Forelimb muscle (tissue), 1 donor: Measurements from ENCODE around the gene ANKRD33B. TPM values are rescaled to one million over a fixed set of nuclear protein-coding genes. Genes with fewer than 3 reads are reported as not detected.

Experiments used
- DNase-seq: peaks from one replicate; pipeline ENCODE4 v3.0.0-alpha.2; 2013; ENCODE audit warnings: low read depth
- polyA plus RNA-seq: library from polyadenylated mRNA; unstranded; fragments of 120-200 nt; gene quantifications from one replicate; pipeline ENCODE4 v1.2.1, GENCODE V29; 2013; ENCODE audit not compliant: insufficient read length

The ANKRD33B gene
- polyA plus RNA-seq, 1 donor = 1.8 TPM

DNA sequence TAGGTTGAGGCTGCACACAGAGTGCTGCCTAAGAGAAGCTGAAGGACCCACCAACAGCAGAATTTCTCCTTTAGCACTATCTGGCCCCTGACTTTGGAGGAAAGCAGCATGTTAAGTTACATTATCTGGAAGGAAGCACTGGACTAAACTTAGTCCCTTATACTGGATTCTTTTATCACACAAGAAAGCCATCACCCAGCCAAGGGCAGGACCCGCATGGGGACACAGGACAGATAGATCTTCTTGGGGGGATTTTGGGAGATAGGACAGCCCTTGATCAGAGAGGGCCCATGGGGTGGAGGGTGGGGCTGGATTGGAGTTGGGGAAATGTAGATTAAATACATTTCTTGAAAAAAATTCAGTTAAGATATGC lies 14.4 kb downstream of the ANKRD33B start:
- DNase-seq = no peak

DNA sequence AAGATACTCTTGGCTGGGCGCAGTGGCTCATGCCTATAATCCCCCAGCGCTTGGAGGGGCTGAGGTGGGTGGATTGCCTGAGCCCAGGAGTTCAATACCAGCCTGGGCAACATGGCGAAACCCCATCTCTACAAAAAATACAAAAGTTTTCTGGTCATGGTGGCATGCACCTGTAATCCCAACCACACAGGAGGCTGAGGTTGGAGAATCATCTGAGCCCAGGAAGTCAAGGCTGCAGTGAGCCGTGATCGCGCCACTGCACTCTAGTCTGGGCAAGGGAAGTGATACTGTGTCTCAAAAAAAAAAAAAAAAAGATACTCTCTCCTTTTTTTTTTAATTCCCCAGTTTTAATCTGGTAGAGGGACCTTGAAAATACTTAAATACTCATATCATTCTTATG lies 15.0 kb downstream of the ANKRD33B start:
- DNase-seq = no peak

DNA sequence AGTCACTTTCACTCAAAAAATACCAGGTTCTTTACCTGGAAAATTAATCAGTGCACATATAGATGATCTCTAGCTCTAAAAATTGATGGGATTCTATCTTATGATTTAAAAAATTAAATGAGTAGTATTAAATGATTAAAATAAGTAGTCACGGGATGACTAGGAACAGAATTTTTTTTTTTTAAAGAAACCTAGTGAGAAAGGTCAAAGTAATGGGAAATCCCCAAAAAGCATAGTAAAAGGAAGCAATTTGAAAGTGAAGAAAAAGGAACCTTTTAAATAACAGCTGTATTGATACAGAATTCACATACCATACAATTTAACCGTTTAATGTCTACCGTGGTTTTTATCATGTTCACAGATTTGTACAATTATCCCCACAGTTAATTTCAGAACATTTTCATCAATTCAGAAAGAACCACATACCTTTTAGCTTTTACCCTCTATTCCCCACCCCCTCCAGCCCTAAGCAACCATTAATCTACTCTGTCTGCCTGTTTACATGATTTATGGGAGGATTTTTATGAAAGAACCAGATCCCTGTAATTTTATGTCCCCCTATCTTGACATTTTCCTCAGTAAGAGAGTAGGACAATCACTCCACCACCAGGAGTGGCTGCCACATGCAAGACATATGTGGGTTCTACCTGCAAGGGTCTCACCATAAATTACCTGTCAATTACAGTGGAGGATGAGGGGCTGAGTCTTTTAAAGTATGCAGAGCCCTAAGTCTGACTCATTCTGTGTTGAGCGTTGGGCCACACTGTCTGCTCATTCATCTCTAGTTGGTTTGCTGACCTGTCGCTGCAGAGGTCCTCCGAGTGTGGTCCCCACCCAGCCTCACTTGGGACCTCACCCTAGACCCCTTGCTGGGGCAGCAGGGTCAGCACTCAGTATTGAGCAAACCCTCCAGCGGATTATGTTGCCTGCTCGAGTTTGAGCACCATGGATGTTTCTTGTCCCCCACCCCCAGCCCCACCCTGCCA lies 16.0 kb downstream of the ANKRD33B start:
- DNase-seq = no peak

DNA sequence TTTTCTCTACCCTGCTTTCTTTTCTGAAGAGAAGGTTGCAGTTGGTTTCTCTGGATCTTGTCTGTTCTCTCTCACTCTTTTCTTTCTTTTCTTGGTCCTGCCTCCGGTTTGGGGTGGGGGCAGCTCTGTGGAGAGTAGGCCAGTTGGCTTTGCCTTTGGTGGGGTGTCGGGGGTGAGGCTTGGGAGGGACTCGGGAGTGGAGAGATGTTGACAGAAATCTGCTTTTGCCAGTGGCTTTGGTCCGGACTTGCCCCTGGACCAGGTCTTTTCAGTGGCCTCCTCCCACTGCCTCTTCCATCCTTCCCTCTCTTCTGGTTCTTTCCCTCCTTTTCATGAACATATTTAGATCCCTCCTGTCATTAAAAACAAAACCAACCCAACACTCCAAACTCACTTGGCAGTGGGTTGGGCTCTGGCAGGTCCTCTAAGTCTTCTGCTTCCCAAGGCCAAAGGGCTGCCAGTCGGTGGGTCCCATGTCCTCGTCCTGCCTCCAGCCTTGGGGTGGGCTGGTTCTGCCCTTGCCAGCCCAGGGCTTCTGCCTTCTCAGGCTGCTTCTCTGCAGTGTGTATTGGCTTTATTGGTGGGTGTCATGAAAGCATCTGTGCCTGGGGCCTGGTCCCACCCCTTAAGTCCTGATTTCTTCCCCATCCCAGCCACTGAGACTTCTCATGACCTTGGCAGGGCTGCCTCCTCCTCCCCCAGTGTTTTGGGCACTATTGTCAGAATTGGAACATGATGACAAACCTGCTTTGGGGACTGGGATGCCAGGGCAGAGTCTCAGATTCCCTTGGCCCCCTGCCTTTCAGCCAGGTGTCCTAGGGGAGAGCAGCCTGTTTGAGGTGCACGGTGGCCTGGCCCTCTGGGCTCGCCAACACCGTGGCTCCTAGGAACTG lies 16.9 kb downstream of the ANKRD33B start:
- DNase-seq = no peak

DNA sequence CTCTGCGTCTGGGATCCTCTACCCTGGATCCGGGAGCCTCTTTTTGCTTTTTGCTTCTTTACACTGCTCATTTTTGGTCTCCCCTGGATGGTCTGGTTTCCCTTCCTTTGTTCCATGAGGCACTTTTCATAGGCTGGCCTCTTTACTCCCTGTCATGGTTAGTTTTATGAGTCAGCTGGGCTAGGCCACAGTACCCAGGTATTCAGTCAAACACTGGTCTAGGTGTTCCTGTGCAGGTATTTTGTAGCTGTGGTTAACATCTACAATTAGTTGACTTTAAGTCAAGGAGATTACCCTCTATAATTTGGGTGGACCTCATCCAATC lies 17.5 kb downstream of the ANKRD33B start:
- DNase-seq = no peak

DNA sequence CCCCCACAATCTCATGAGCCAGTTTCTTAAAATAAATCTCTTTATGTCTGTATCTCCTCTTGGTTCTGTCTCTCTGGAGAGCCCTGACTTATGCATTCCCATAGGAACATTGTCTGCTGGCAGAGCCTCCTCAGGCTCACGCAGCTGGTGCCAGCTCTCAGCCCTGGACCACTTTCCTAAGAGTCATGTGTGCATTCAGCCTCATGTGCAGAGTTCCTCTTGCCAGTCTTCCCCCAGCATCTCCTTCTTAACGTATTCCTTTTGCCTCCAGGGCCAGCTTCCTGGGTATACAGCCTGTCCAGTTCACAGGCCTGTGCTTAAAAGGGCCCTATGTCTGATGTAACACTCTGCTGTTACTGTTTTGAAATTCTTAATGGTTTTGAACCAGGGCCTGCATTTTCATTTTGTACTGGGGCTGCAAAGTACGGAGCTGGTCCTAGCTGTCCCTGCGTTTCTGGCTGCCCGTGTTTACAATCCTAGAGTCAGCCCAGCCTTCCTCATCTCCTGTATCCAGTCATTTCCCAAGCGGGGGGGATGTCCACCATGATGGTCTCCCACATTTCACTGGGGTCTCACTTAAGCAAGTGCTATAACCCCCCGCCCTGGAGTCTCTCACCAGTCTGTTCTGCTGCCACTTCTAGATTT lies 18.1 kb downstream of the ANKRD33B start:
- DNase-seq = no peak

DNA sequence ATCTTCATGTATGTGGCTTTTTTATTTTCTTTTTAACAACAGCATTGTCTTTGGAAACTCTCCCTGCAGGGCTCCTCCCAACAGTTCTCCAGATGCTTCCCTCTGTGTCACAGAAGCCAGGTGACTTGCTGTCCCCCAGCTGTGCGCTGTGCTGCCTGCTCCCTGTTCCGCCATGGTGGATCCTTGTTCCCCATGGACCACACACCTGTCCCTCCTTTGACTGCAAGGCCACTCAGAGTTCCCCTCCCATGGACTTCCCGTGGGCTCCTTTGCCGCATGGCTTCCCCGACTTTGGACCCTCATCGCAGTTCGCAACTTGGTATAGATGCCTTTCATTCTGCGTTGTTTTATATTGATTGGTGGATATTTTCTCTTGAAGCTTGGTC lies 18.6 kb downstream of the ANKRD33B start:
- no peak for DNase-seq

DNA sequence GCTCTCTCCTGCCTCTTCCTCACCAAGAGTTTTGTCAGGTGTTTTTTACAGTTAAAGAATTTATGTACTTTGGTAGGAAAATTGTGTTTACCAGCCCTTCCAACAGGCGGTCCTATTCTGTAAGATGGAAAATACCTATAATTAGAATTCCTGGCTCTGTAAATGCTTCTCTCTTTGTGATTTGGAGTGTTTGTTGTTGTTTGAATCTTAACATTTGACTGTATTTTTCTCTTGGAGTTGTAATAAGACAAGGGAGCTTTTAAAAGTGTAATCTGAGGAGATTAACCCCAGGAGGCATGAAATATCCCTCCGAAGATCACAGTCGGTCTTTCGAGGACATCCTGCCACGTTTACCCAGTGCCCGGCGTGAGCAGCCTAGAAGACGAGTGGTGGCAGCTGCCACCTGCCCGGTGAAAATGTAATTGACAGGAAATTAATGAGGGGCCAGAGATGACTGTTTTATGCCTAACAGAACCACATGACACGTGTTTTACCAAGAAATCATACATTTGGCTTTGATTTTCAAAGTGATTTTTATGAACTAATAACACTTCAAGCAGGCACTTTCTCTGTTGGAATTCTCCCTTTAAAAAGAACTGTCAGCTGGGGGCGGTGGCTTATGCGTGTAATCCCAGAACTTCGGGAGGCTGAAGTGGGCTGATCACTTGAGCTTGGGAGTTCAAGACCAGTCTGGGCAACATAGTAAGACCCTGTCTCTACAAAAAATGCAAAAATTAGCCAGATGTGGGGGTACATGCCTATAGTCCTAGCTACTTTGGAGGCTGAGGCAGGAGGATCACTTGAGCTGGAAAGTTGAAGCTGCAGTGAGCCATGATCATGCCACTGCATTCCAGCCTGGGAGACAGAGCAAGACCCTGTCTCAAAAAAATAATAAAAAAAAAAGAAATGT lies 20.0 kb downstream of the ANKRD33B start:
- no peak for DNase-seq

DNA sequence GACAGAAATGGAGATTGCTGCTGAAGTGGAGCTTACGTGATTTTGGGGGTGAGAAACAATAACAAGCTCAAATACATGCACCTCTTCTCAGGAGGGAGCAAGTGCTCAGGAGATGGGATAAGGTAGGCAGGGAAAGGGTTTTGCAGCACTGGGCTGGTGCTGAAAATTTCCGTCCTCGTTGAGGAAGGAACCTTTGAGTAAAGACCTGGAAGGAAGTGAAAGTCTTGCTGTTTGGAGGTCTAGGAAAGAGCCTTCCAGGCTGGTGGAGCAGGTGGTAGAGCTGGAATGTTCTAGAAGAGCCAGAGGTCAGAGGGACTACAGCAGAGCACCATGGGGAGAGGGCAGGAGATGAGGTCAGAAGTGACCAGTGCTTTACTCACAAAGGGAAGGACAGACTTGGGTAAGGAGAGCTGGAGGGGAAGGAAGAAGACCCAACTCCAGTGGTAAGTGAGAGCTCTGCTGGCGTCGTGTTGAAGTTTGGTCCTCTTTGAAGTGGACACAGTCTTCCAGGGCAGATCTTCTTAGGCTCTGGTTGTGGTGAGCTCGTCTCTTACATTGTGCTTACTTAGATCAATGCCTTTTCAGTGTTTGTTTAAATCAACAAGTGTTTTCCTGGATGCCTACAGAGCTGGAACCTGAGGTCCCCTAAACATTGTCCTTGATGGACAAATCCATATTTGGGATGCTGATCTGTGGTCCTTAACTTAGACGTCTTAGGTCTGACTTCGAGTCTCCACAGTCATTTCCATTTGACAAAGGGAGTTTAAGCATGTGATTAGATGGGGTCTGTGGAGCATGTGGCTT lies 21.0 kb downstream of the ANKRD33B start:
- DNase-seq = no peak

DNA sequence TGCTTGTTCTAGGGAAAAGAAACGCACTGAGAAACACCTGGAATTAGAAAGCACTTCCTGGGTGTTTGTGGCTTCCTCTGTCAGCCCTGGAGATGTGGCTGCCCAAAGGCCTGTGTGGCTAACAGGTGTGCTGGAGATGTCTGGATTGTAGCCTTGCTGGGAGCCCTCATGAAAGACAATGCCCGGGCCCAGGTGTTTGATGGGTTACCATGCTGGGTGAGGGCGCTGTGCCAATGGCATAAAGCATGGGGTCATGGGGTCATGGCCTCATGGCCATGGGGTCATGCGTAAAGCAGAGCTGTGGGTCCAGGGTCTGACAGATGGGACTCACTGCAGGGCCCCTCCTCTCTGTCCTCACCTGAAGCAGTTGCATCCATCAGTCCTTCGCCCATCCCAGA lies 21.6 kb downstream of the ANKRD33B start:
- no peak for DNase-seq

DNA sequence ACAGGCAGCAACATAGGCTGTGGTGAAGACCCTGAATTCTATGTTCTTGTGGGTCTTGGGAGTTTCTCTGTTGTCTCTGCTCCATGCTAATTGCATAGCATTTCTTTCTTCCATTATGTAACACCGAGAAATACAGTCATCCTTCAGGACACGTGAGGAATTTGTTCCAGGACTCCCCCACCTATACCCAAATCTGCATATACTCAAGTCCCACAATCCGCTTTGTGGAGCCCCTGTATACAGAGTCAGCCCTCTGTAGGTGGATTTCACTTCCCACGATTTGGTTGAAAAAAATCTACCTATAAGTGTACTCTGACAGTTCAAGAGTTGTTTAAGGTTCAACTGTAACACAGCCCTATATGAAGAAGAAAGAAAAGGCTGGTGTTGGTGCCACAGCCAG lies 22.1 kb downstream of the ANKRD33B start:
- DNase-seq = no peak

DNA sequence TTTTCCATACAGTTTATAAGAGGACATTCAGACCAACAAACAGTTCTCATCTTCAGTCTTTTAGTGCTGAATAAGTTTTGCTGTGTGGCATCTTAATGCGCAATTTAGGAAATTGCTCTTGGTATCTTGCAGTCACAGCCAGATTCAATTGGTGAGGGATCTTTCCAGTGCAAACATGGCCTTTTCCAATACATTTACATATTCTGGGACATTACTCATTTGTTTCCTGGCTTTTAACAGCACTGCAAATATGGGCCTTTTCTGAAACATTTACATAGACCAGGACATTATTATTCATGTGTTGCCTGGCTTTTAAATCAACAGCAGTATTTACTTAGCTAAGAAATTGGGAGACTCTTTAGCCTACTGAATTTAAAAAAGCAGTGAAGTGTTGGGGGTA lies 22.7 kb downstream of the ANKRD33B start:
- DNase-seq = no peak

DNA sequence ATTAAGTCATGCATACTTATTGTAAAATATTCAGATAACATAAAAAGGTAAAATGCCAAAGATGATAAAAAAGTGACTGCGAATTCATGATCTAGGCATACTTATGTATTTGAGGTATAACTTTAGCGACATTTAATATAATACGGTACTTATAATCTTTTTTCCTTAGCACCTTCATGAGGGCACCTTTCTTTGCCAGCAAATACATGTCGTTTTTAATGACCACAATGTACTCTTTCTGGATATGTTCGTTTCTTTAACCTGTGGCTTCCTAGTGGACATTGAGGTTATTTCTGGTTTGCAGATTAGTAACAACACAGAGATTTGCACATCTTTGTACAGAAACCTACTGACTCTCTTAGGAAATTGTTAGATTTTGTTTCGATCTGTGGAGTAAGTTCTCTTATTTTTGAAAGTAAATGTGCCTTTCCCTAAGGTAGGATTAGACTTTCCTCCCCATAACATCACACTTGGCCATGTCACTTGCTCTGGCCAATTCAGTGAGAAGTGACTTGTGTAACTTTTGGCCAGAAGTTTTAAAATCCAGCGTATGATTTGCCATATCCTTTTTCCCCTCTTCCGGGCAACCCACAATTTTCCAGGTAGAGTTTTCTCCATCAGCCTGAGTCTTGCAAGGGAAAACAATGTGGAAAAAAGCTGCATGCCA lies 24.4 kb downstream of the ANKRD33B start:
- DNase-seq = no peak

DNA sequence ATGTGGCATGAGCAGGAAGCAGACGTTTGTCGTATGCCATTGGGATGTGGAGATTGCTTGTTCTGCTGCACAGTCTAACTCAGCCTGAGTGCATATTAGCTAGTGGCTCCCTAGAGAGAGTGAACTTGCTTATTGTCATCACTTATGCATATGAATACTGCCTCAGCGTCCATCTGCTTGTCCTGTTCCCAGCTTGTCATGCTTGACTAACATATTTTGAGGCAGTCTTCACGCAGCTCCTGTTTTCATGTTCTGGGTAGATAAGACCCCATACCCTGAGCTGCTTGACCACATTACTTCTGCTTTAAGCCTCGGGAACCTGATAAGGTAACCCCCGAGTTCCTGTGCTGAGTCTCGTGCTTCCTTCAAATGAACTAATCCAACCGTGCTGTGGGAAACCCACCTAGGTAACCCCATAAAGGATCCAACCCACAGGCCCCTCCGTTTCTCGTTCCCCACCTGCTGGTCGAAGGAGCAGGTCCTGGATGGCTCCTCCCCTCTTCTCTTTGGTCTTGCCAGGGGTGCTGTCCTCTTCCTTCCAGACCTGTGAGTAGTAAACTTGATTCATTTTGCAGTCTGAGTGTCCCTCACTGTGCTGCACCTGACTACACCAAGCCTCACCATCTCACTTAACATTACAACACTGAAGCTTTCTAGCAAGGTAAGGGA lies 25.0 kb downstream of the ANKRD33B start:
- DNase-seq = no peak

DNA sequence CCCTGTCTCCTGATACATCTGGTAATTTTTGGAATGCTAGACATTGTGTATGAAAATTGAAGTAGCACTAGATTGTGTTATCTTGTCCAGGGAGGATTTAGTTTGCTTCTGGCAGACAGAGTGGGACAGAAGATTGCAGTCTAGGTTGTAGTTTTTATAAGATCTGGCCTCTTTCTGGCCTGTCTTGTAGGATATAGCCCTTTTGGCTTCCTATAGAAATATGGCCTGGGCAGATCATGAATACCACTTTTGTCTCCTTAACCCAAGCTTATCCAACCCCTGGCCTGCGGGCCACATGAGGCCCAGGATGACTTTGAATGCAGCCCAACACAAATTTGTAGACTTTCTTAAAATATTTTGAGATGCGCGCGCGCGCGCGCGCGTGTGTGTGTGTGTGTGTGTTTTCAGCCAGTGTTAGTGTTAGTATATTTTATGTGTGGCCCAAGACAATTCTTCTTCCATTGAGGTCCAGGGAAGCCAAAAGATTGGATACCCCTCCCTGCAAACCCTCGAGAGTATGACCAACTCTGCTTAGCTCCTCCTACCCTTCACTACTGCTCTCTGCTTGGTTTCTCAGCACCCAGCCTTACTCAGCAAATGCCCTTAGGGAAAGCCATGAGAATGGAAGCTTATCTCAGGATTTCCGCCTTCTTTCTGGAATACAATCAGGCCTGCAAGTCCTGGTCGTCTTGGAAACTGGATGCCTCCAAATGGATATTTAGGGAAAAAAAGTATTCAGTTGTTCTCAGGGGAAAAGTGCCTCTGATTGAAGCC lies 26.5 kb downstream of the ANKRD33B start:
- no peak for DNase-seq

DNA sequence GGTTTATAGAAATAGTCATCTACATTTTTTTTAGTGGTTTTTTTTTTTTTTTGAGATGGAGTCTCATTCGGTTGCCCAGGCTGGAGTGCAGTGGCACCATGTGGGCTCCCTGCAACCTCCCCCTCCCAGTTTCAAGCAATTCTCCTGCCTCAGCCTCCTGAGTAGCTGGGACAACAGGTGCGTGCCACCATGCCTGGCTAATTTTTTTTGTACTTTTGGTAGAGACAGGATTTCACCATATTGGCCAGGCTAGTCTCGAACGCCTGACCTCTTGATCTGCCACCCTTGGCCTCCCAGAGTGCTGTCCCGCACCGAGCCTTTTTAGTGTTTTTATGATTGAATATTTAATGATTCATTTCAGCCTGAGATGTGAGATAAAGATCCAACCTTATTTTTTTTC lies 27.3 kb downstream of the ANKRD33B start:
- no peak for DNase-seq

DNA sequence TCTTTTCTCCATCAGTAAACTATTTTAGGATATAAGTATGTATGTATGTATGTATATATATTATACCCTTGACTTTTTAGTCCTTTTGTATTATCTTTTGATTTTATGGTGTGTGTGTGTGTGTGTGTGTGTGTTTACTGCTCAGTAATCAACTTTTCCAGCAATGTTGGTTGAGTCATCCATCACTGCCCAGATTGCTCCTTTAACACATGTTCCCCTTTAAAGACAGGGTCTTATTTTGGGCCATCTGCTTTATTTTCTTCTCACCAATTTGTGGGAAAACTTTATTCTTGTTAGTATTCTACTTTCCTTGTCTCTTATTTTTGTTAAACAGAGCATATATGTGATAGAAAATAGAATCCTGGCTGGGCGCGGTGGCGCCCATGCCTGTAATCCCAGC lies 28.1 kb downstream of the ANKRD33B start:
- DNase-seq = no peak

DNA sequence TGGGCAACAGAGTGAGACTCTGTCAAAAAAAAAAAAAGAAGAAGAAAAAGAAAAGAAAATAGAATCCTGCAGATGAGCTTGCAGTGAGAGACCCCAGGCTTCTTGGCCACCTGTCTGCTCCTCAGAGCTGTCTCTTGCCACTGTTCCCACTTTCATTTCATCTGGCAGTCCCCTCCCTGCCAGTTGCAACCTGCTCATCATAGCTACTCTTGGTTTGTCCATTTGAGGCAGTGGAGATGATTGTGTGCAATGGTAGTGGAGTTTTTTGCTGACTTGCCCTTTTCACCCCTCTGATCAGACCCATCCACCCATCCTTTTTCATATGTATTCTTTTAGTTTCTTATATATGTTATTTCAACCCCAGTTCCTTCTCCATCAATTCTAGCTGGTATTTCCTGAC lies 28.7 kb downstream of the ANKRD33B start:
- no peak for DNase-seq
